DMS79 treated with DMSO at 0.1 percent for 48 hours (cell line): ENCODE results near the gene SULT1C2.

Source experiments
- DNase-seq: peaks from one replicate; lab custom pipeline; 2025; lab: John Stamatoyannopoulos, UW

SULT1C2 gene

DNA sequence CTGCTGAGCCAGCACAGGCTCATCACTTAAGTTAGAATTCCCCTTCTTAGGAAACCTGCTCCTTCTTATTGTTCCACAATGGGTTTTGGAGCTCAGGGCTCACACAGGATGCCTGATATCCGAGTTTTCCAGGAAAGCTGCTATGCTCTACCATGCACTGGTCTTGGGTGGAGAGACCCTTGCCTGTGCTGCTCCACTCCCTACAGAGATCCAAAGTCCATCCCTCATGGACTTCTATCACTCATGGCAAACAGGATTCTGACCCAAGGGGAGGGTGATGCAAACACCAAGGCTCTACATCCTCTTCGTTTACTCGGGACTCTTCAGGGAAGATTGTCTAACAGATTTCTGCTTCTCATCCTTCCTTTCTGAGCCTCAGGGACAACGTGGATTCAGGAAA is 5.2 kb downstream of the SULT1C2 start:
- no peak for DNase-seq

- no peak for DNase-seq
Measured at GRCh38 chr2:108297436-108298141, 8.9 kb downstream of the SULT1C2 start.

GRCh38 chr2:108301558-108301957 is 12.9 kb downstream of the SULT1C2 start:
- no peak for DNase-seq

DNA sequence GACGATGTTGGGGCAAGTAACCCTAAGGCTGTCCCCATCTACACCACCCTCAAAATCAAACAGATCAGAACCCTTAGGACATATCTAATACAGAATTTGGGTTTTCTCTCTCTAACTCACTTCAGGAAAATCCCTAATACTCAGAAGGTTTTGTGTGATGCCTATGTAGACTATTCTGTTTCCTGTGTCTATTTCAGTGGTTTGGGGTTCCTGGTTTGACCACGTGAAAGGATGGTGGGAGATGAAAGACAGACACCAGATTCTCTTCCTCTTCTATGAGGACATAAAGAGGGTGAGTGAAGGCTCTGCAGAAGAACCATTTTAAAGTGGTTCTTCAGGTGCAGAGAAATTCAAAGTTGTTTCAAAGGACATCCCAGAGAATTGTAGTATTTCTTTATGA is 16.3 kb downstream of the SULT1C2 start:
- no peak for DNase-seq

DNA sequence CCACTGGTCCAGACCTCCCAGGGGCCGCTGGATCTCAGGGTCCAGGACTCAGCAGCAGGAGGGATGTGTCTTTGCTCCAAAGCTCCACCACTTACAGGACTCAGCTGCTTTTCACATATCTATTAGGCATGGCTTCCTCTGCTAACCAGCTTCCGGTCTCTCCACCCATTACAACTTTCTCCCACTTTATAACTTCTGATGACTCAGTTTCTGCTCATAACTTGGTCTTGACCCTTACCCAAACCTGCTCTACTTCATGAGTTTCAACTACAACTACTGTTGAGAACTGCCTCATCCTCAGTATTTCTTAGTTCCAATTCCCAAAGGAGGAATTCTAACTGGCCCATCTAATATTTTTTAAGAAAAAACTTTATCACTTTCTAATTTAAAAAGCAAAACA is 17.2 kb downstream of the SULT1C2 start:
- no peak for DNase-seq

DNA sequence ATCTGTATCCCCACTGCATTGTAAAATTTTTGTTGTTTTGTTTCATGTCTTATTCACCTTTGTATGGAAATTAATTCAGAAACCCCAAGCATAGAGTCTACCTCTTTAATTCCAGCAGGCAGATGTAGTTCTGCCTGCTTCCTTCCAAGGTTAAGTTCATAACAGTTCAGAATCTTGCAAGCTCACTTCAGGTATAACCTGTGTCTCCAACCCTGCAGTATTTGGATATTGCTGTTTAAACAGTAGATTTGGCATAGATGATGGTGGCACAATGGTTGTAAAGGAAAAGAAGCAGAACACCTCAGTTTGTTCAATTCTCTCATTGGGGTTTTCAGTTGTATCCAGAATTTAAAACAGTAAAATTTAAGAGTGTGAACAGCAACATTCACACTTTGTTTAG is 21.2 kb downstream of the SULT1C2 start:
- DNase-seq: no peak

- DNase-seq: no peak
Measured at GRCh38 chr2:108314586-108315296, 26.0 kb downstream of the SULT1C2 start.

DNA sequence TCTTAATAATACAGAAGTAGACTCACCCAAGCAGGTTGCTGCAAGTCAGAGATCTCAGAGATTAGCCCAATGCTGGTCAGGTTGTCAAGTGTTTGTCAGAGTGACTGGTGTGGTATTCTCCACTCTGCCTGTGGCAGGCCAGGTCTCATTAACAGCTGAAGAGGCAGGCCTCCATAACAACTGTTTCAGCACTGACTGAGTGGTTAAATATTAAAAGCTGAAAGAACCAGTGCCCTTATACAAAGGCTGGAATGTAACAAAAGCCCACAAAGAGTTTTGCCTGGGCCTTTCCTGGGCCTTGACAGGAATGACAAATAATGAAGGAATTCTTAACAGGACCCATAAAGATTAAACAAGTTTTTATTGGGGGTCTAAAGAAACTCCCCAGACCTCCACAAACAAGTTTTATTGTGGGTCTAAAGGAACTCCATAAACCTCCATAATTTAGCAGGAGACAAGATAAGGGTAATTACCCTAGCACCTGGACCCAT is 26.8 kb downstream of the SULT1C2 start:
- peak; percentile 54 for DNase-seq

DNA sequence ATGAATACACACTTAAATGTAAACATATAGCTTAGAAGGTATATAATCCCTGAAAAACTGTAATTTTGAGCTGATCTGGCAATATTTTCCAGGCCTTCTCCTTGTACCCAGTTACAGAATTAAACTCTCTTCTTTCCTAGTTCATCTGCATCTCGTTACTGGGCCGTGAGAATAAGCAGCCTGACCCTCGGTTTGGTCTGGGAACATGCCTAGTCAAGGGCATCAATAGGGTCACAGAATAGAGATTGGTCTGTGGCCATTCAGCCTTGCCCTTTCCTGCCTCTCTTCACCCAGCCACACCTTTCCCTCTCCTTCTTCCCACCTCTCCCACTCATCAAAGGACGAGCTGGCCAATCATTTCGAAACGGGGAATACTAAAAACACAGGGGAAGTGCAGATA is 27.3 kb downstream of the SULT1C2 start:
- no peak for DNase-seq

- no peak for DNase-seq
Measured at GRCh38 chr2:108316461-108317258, 28.0 kb downstream of the SULT1C2 start.

DNA sequence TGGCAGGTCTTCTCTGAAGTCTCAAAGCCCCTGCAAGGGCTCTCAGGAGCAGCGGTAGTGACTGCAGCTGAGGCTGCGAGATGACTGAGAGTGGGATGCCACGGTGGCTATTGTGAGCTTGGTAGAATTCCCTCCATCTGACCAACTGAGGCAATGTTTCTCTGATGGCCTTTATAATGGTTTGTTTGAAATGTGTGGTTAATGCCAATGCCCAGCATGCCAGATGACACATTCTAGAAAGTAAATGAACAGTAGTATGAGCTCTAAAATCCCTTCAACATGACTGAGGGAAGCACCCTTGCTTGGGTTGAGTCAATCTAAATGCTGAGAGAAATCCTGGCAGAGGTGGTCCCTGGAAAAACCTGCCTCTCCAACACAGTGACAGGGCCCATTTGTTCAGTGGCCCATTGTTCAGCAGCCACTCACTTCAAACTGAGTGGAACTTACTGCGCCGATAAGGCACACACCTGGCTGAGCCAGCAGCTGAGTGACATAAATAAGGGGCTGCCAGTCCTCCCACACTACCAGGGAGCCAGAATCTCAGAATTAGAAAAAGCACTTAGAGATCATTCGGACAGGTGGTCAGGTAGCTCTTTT is 31.7 kb downstream of the SULT1C2 start:
- DNase-seq: peak; percentile 75

DNA sequence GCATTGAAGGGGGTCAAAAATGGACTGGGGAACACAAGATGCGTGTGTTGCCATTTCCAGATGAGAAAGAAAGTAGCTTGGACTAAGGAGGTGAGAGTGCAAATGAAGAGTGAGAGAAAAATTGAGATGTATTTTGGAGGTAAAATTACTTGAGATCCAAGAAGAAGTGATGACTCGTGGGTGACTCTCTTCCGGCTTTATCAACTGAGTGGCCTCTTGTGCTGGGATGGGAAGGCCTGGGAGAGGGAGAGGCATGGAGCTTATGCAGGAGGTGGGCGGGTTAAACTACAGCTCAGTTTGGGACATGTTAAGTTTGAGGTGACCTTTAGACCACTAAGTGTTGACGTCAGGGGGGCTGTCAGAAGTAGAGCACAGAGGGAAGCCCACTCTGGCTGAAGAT is 34.9 kb downstream of the SULT1C2 start:
- DNase-seq: no peak

DNA sequence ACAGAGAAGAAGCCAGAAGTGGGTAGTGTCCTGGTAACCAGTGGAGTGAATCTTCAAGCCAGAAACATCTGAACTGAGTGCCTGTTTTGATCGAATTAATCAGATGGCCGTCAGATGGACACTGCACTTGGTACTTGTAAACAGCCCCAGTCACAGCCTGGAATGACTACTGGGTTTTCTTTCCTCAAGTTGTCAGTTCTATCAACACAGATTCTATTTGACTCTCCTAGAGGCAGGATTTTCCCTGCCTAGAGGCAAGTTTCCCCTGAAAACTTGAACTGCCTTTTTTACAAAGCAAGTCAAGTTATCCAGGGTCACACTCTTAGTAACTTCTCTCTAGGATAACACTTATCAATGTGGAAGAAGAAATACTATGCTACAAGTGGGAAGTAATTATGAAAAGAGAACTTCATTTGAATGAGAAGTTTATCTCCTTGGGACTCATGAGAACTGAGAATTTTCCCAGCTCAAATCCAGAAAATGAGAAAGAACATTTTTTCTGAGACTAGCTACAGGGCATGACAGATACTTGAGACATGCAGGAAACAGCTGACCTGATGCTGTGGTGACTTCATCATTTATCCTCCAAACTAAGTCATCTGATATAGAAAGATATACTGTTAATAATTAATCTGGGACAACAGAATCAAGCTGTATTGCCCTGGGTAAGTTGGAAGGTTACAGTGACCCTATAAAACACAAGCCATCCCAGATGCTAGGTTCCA is 36.0 kb downstream of the SULT1C2 start:
- no peak for DNase-seq

- no peak for DNase-seq
Measured at GRCh38 chr2:108325756-108326155, 37.1 kb downstream of the SULT1C2 start.

- peak; percentile 43 for DNase-seq
Measured at GRCh38 chr2:108329771-108330170, 41.1 kb downstream of the SULT1C2 start.

DNA sequence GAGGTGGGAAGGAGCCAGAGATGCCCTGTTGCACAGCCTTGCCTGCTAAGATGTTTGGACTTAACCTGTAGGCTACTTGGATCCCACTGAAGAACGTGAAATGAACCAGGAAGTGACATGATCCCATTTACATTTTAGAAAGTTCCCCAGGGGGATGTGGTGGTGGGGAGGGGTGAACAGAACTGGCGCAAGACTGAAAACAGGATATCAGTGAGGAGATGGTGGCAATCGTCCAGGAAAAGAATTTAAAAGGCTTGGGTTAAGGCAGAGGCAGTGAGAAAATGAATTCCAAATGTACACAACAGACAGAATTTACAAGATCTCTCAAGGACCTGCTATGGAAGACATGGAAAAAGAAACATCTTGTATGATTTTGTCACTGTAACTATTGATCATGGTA is 42.3 kb downstream of the SULT1C2 start:
- DNase-seq: peak; percentile 28

GRCh38 chr2:108345951-108346350 is 57.3 kb downstream of the SULT1C2 start:
- DNase-seq: no peak

DNA sequence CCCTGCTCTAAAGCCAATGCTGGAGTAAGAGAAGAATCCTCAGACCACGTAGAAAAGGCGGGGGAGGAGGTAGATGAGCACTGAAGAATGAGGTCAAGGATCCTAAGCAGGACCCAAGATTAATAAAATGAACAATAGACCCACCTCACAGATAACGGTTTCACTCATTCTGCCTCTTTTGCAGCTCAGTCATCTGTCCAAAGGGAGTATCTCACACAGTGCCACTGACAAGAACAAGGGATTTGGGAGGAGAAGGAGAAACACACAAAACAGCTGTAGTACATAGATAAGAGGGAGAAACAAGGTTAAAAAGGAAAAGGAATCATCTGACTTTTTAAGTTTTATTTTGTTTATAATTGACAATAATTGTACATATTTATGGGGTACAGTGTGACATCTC is 58.1 kb downstream of the SULT1C2 start:
- no peak for DNase-seq

- DNase-seq: no peak
Measured at GRCh38 chr2:108347786-108348185, 59.1 kb downstream of the SULT1C2 start.

GRCh38 chr2:108348816-108349570 is 60.3 kb downstream of the SULT1C2 start:
- DNase-seq: no peak

- no peak for DNase-seq
Measured at GRCh38 chr2:108349571-108349928, 60.9 kb downstream of the SULT1C2 start.
